GM12891 (cell line): ENCODE data around the gene TULP4.

Experiments used
- POLR2A ChIP-seq: IDR thresholded peaks from 2 replicates; pipeline ENCODE4 v1.6.1; 2011; ENCODE audit warnings: low read depth, low read length, control low read depth
- POU2F2 ChIP-seq: IDR thresholded peaks from 2 replicates; pipeline ENCODE4 v1.6.1; 2011; ENCODE audit warnings: low read depth, mild to moderate bottlenecking, control low read depth, low read length, moderate library complexity

GRCh38 chr6:158464483-158464882, 152.2 kb downstream of the TULP4 start:
- TF ChIP-seq POU2F2: no peak
- no peak for TF ChIP-seq POLR2A
